Erythroblast (primary cell): ENCODE results near the gene ARV1.

Experiments
- GATA1 ChIP-seq: IDR thresholded peaks from 2 replicates; pipeline ENCODE4 v1.6.1; 2011; ENCODE audit warnings: low read depth, mild to moderate bottlenecking, control low read depth, low read length, moderate library complexity
- POLR2A ChIP-seq: IDR thresholded peaks from 2 replicates; pipeline ENCODE4 v1.6.1; 2011; ENCODE audit warnings: mild to moderate bottlenecking, low read length

GRCh38 chr1:230964896-230965295, 14.0 kb upstream of the ARV1 start:
- no peak for TF ChIP-seq POLR2A
- no peak for TF ChIP-seq GATA1
